Fibroblast of lung (primary cell): Measurements from ENCODE around the gene SRSF7. TPM values are rescaled to one million over a fixed set of nuclear protein-coding genes. Genes with fewer than 3 reads are reported as not detected.

ENCODE experiments used
- DNase-seq, 2 donors: peaks; one replicate each; pipeline versions ENCODE4 v3.0.0 to v3.0.0-alpha.2; 2010; ENCODE audit warnings: low read depth in 2 of 2
- H2AFZ ChIP-seq: 2 replicates; pipeline ENCODE4 v1.5.1; 2012; ENCODE audit warnings: low read length, control low read depth, inconsistent platforms
- H3K27ac ChIP-seq: 2 replicates; pipeline ENCODE4 v1.5.1; 2011; ENCODE audit warnings: low read length, control low read depth; ENCODE audit not compliant: insufficient read depth
- H3K27me3 ChIP-seq: 2 replicates; pipeline ENCODE4 v1.5.1; 2011; ENCODE audit warnings: mild to moderate bottlenecking, low read length; ENCODE audit not compliant: control insufficient read depth, insufficient read depth
- H3K36me3 ChIP-seq: 2 replicates; pipeline ENCODE4 v1.5.1; 2011; ENCODE audit warnings: low read length; ENCODE audit not compliant: control insufficient read depth, insufficient read depth
- H3K4me1 ChIP-seq: 2 replicates; pipeline ENCODE4 v1.5.1; 2011; ENCODE audit warnings: low read length; ENCODE audit not compliant: control insufficient read depth, insufficient read depth; ENCODE audit errors: extremely low read depth
- H3K4me2 ChIP-seq: 2 replicates; pipeline ENCODE4 v1.5.1; 2011; ENCODE audit warnings: low read length, control low read depth; ENCODE audit not compliant: insufficient read depth; ENCODE audit errors: extremely low read depth
- H3K4me3 ChIP-seq, 4 experiments: fragments of 200-600 bp in 1 of 4; sonication (generic) in 1 of 4; replicated peaks in 1 of 4; 2 replicates each; pipeline ENCODE4 v1.5.1; 2011 to 2016; ENCODE audit warnings: low read length in 4 of 4, low read depth in 3 of 4, mild to moderate bottlenecking in 3 of 4, control low read depth in 2 of 4, inconsistent platforms in 1 of 4, mixed read lengths in 1 of 4; ENCODE audit not compliant: insufficient read depth in 1 of 4; ENCODE audit errors: control extremely low read depth in 1 of 4
- H3K79me2 ChIP-seq: 2 replicates; pipeline ENCODE4 v1.5.1; 2012; ENCODE audit warnings: mild to moderate bottlenecking, low read length, inconsistent platforms; ENCODE audit not compliant: control insufficient read depth, insufficient read depth
- H3K9ac ChIP-seq: 2 replicates; pipeline ENCODE4 v1.5.1; 2011; ENCODE audit warnings: mild to moderate bottlenecking, low read length, control low read depth; ENCODE audit not compliant: insufficient read depth
- H3K9me3 ChIP-seq: 2 replicates; pipeline ENCODE4 v1.5.1; 2012; ENCODE audit warnings: low read depth, low read length; ENCODE audit not compliant: control insufficient read depth, insufficient read depth
- H4K20me1 ChIP-seq: 2 replicates; pipeline ENCODE4 v1.5.1; 2011; ENCODE audit warnings: low read length; ENCODE audit not compliant: control insufficient read depth, insufficient read depth; ENCODE audit errors: extremely low read depth
- CTCF ChIP-seq, 2 donors: IDR thresholded peaks in 1 of 2; conservative IDR thresholded peaks in 1 of 2; 1 replicate in 1 of 2; 2 replicates in 1 of 2; pipeline ENCODE4 v1.5.1; 2011 to 2012; ENCODE audit warnings: low read length in 2 of 2, control low read depth in 1 of 2, inconsistent platforms in 1 of 2, low read depth in 1 of 2, mild to moderate bottlenecking in 1 of 2
- EZH2 ChIP-seq: IDR thresholded peaks from 2 replicates; pipeline ENCODE4 v1.5.1; 2012; ENCODE audit warnings: low read length, control low read depth, mild to moderate bottlenecking; ENCODE audit errors: missing control alignments
- polyA plus RNA-seq, 2 donors: library from polyadenylated mRNA; depleted of rRNA in 1 of 2; stranded (reverse) in 1 of 2; unstranded in 1 of 2; fragments of >200 nt; gene quantifications; 2 replicates each; pipeline ENCODE4 v1.2.1, GENCODE V29; 2011 to 2012; ENCODE audit warnings: missing spikeins in 1 of 2
- total RNA-seq: library from RNA; depleted of rRNA; stranded (reverse); fragments of >200 nt; gene quantifications from 2 replicates; pipeline ENCODE4 v1.2.1, GENCODE V29; 2014

The SRSF7 gene
- total and polyA plus RNA-seq, 2 donors (not counting 1 experiment from before 2014, with no cell fraction given) = 118 to 193 TPM

GRCh38 chr2:38731684-38732221 is 19.4 kb downstream of the SRSF7 start:
- no peaks in the 10 kb centered on the region for H3K4me1 ChIP-seq
- no peak overlapping the region for H3K27ac ChIP-seq
- no peak for DNase-seq
- no peak overlapping the region for H3K4me3 ChIP-seq
- no peak overlapping the region for H3K4me2 ChIP-seq
- TF ChIP-seq EZH2 = no peak
- TF ChIP-seq CTCF (conservative IDR thresholded peaks at IDR 0.05 in 1 of 2, IDR thresholded peaks at IDR 0.05 in 1 of 2; ENCODE audit: low read depth in 1 of 2, low read length in 2 of 2) = no peak
- H4K20me1 ChIP-seq = no peaks in the 10 kb centered on the region
- no peaks in the 10 kb centered on the region for H3K79me2 ChIP-seq
- no peaks in the 10 kb centered on the region for H3K9me3 ChIP-seq
- H3K36me3 ChIP-seq = peaks cover 6% of the 10 kb centered on the region
- no peak overlapping the region for H3K9ac ChIP-seq
- no peaks in the 10 kb centered on the region for H3K27me3 ChIP-seq
- H2AFZ ChIP-seq = no peak overlapping the region

GRCh38 chr2:38731090-38731489 is 20.1 kb downstream of the SRSF7 start:
- H3K9me3 ChIP-seq = no peaks in the 10 kb centered on the region
- no peak overlapping the region for H3K9ac ChIP-seq
- DNase-seq = no peak
- H2AFZ ChIP-seq = no peak overlapping the region
- peaks cover 6% of the 10 kb centered on the region for H3K36me3 ChIP-seq
- no peak overlapping the region for H3K27ac ChIP-seq
- TF ChIP-seq EZH2 (no peak), CTCF (conservative IDR thresholded peaks at IDR 0.05 in 1 of 2, IDR thresholded peaks at IDR 0.05 in 1 of 2; ENCODE audit: low read depth in 1 of 2, low read length in 2 of 2) (no peak)
- H3K4me3 ChIP-seq = no peak overlapping the region
- no peak overlapping the region for H3K4me2 ChIP-seq
- no peaks in the 10 kb centered on the region for H3K4me1 ChIP-seq
- no peaks in the 10 kb centered on the region for H3K27me3 ChIP-seq
- no peaks in the 10 kb centered on the region for H3K79me2 ChIP-seq
- no peaks in the 10 kb centered on the region for H4K20me1 ChIP-seq

- Histone ChIP-seq H3K9ac (no peak overlapping the region), H3K4me2 (no peak overlapping the region), H2AFZ (no peak overlapping the region), H3K4me3 (no peak overlapping the region), H3K27ac (no peak overlapping the region), H3K4me1 (no peaks in the 10 kb centered on the region), H3K36me3 (peaks cover 5% of the 10 kb centered on the region), H3K9me3 (no peaks in the 10 kb centered on the region), H3K79me2 (no peaks in the 10 kb centered on the region), H3K27me3 (no peaks in the 10 kb centered on the region), H4K20me1 (no peaks in the 10 kb centered on the region)
- DNase-seq = no peak
- TF ChIP-seq CTCF (conservative IDR thresholded peaks at IDR 0.05 in 1 of 2, IDR thresholded peaks at IDR 0.05 in 1 of 2; ENCODE audit: low read depth in 1 of 2, low read length in 2 of 2) (no peak), EZH2 (no peak)
Measured at GRCh38 chr2:38728694-38729093, 22.5 kb downstream of the SRSF7 start.
